ENCODE data around the gene TSC22D2. TPM values are rescaled to one million over a fixed set of nuclear protein-coding genes. Genes with fewer than 3 reads are reported as not detected.

Gene TSC22D2
- total and polyA plus RNA-seq, 12 donors, result 11.8 to 73.1 (median 28.7) TPM

DNA sequence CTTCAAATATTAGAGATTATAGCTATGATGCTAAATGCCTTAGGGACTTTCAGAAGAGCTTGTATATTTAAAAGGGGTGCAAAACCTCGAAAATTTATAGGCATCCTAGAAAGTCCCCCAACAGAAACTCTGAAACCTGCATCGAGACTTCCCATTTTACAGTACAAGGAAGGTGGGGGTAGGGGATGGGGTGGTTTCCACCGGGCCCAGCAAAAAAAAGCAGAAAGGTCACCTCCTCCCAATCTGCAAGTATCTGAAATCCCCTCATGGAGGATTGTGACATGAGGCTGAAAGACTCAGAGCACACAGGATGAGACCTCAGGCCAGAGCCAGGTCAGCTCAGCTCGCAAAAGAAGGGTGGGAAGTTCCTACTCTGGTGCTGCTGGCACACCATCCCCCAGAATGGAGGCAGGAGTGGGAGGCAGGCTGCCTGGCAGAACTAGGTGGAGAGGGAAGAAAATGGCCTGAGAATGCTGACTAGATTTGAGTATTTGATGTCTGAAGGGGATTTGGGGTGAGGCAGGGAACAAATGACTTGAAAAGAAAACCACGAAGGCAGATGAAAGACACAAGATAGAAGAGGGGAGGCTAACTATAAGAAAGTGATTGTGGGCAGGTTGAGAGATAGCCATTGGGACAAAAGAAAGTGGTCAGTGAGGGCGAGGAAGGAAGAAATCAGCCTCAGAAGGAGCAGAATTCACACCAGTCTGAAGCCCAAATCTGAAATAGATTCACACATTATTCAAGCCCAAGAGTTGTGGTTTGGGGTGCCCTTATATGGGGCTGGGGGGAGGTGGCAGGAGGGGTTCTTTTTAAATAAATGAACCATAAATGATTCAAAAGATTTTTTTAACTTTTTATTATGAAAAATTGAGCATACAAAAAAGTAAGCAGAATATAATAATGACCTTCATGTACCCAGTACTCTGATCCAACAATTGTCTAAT lies 22.5 kb upstream of the TSC22D2 start:
- no peaks in the 10 kb centered on the region for H3K36me3 ChIP-seq

DNA sequence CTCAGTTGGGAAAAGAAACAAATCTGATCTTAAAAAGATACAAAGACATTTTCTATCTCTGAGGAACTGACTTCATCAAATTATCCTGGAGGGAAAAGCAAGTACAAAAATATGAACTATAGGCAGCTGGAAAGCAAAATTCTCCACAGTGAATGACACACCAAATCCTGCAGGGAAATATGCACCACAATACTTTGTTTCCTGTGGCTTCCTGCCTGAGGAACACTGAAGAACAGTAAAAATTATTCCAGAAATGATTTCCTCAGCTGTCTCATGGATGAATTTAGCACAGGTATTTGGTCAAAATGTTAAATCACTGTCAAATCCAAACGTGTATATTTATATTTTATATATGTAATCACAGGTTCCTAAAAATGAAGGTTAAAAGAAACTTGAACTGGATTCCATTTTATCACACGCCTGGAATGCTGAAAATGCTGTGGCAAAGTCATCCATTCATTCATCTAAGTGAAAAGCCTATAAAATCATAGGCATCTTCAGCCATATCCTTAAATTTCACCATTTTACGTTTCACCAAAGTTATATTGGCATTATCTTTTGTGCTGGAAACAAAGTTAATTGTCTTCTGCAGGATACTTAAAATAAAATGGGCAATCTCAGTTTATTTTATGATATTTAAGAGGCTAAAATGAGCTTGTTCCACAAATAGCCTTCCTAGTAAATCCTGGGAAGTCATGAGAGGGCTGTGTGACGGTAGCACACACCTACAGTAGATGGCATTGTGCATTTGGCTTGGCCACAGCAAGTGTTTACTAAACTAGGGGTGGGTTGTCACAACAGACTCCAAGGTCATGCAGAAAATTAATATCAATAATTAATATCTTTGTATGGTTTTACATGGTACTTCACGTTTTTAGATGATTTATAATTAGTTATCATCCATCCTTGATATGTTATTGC lies 19.3 kb upstream of the TSC22D2 start:
- intact Hi-C loops (cut with DNase I), result no loop called here
- TF ChIP-seq, protein P1, sequence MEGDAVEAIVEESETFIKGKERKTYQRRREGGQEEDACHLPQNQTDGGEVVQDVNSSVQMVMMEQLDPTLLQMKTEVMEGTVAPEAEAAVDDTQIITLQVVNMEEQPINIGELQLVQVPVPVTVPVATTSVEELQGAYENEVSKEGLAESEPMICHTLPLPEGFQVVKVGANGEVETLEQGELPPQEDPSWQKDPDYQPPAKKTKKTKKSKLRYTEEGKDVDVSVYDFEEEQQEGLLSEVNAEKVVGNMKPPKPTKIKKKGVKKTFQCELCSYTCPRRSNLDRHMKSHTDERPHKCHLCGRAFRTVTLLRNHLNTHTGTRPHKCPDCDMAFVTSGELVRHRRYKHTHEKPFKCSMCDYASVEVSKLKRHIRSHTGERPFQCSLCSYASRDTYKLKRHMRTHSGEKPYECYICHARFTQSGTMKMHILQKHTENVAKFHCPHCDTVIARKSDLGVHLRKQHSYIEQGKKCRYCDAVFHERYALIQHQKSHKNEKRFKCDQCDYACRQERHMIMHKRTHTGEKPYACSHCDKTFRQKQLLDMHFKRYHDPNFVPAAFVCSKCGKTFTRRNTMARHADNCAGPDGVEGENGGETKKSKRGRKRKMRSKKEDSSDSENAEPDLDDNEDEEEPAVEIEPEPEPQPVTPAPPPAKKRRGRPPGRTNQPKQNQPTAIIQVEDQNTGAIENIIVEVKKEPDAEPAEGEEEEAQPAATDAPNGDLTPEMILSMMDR (IDR thresholded peaks at IDR 0.05), result no peak
- no peaks in the 10 kb centered on the region for H3K9me3 ChIP-seq
- H3K4me3 ChIP-seq, result no peak overlapping the region
- H3K36me3 ChIP-seq, result no peaks in the 10 kb centered on the region
- H3K27me3 ChIP-seq, result no peaks in the 10 kb centered on the region
- peaks cover 0 to 28% (median 17%) of the 10 kb centered on the region in 9 donors for H3K4me1 ChIP-seq
- ATAC-seq, result peak in 2 of 8 donors; percentile 46 to 53
- H3K27ac ChIP-seq, result peak overlapping the region in 3 of 10 donors; percentile 30 to 41 (median 34)
- 51 to 57% methylated on average over 5 of the region's 5 CpGs for WGBS, 2 donors
- DNase-seq, result no peak

More for the DNA sequence above, 22.5 kb upstream of the TSC22D2 start:
- H3K9me3 ChIP-seq, result no peaks in the 10 kb centered on the region
- no peaks in the 10 kb centered on the region for H3K27me3 ChIP-seq
- TF ChIP-seq, protein P1 (IDR thresholded peaks at IDR 0.05), result no peak
- peak overlapping the region in 1 of 10 donors; percentile 17 for H3K4me3 ChIP-seq
- H3K4me1 ChIP-seq, result peaks cover 0 to 28% (median 17%) of the 10 kb centered on the region in 9 donors
- 77 to 80% methylated on average over 6 of the region's 6 CpGs for WGBS, 2 donors
- H3K27ac ChIP-seq, result no peak overlapping the region
- intact Hi-C loops (cut with DNase I), result no loop called here
- ATAC-seq, result peak in 1 of 8 donors; percentile 28
- DNase-seq, result no peak

GRCh38 chr3:150390087-150390486 lies 18.0 kb upstream of the TSC22D2 start:
- Histone ChIP-seq H3K27me3 (no peaks in the 10 kb centered on the region), H3K27ac (peak overlapping the region in 2 of 10 donors; percentile 0 to 24), H3K4me1 (peaks cover 0 to 28% (median 17%) of the 10 kb centered on the region in 9 donors), H3K4me3 (no peak overlapping the region), H3K36me3 (no peaks in the 10 kb centered on the region), H3K9me3 (no peaks in the 10 kb centered on the region)
- ATAC-seq (no peak), DNase-seq (no peak)
- intact Hi-C loops (cut with DNase I), result no loop called here
- TF ChIP-seq, protein P1 (IDR thresholded peaks at IDR 0.05), result no peak

GRCh38 chr3:150391161-150391560 lies 16.9 kb upstream of the TSC22D2 start:
- Histone ChIP-seq H3K36me3 (no peaks in the 10 kb centered on the region), H3K4me3 (no peak overlapping the region), H3K4me1 (peaks cover 0 to 28% (median 14%) of the 10 kb centered on the region in 9 donors), H3K27ac (no peak overlapping the region), H3K27me3 (no peaks in the 10 kb centered on the region), H3K9me3 (no peaks in the 10 kb centered on the region)
- DNase-seq (no peak), ATAC-seq (no peak)
- intact Hi-C loops (cut with DNase I), result no loop called here
- TF ChIP-seq, protein P1 (IDR thresholded peaks at IDR 0.05), result no peak
